Measurements from ENCODE around the gene ODAD4.
"Not testable (repeated sequence)": the region's sequence is repeated elsewhere in the genome, so short reads cannot be mapped to it uniquely, and the experiment has no call there.

The ODAD4 gene

DNA sequence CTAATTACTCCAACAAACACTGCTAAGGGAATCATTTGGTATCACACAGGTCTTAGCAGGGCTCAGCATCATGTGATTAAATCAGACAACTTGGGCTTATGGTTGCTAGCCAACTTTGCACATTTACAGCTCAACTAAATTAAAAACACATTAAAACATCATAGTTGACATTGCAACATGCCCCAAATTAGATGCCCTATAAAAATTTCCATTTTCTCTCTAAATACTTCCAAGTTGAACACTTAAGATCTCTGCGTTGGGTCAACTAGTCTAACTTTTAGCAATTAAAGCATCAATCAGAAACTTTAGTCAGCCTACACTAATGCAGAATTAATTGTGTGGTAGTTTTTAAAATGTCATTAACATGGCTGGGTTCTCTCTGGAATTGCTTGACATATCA lies 74.7 kb downstream of the ODAD4 start:
- no peak for DNase-seq

DNA sequence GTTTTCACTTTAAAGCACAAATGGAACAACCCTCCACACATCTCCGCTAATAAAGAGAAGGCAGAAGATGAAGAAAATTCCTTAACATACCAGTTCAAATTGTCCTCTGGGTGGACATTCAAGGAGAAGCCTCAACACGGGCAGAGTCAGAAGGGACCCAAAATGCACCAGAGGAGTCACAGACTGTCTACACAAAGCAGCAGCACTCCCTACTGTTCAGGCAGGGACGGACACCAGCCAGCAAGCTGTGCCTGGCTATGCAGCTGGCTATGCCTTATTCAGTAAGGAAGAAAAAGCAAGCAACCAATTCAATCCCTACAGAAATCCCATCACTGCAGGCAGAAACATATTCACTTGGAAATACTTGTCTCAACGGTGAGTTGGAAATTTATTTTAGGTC lies 78.8 kb downstream of the ODAD4 start:
- no peak for DNase-seq

DNA sequence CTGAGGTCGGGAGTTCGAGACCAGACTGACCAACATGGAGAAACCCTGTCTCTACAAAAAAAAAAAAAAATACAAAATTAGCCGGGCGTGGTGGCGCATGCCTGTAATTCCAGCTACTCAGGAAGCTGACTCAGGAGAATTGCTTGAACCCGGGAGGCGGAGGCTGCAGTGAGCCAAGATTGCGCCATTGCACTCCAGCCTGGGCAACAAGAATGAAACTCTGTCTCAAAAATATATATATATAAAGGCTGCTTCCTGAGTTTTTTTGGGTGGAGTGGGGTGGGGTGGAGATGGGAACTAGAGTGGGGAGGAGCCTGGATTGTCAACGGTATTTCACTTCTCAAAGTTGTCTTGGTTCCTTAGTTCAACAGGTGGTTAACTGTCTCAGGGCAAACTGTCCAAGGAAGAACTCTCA lies 79.9 kb downstream of the ODAD4 start:
- not testable (repeated sequence) for DNase-seq

DNA sequence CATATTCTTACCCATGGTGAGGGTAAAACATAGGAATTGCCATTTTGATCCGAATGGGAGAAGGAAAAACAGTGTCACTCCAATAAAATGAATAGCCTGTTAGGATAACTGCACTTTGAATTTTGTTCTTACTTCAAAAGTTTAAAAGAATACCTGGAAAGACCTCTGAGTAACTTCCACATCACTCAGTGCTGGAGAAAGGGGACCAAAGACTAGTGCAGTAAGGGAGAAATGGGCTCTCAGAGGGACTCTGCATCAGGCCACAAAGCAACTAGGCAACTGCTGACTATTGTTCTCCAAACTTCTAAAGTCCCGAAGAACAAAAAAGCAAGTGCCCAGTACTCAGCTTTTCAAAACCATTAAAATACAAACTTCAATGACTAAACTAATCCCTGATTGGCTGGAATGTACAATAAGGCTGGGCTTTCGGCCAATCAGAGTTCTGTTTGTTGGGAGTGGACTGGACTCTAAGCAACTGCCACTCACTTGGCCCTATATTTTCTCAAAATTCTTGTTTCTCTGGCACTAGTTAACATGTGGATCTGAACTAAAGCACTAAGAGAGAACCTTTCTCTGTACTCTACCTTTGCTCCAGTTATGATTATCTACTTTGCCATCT lies 80.6 kb downstream of the ODAD4 start:
- DNase-seq: no peak

DNA sequence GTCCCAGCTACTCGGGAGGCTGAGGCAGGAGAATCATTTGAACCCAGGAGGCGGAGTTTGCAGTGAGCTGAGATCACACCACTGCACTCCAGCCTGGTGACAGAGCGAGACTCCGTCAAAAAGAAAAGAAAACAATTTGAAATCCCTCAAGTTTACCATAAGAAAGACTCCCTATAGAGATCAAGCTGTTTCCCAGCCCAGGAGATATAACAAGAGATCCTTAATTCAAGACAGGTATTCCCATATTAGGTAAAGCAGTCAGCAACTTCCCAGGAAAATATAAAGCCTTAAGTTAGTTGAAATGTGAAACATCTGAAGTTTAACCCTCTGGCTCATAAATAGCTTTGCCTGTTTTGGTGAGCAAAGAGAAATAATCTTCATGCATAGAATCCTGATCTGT lies 81.9 kb downstream of the ODAD4 start:
- not testable (repeated sequence) for DNase-seq

DNA sequence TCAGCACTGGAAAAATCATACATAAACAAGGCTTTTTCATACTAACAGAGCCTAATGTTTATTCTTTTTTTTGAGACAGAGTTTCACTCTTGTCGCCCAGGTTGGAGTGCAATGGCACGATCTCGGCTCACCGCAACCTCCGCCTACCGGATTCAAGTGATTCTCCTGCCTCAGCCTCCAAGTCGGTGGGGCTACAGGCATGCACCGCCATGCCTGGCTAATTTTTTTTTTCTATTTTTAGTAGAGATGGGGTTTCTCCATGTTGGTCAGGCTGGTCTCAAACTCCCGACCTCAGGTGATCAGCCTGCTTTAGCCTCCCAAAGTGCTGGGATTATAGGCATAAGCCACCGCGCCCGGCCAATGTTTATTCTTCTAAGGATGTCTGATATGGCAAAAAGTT lies 83.3 kb downstream of the ODAD4 start:
- not testable (repeated sequence) for DNase-seq

All from activated CD4-positive, CD25-positive, alpha-beta regulatory T cell (primary cell).